Activated CD4-positive, CD25-positive, alpha-beta regulatory T cell (primary cell): ENCODE data around the gene CSRNP3.

ENCODE experiments used
- DNase-seq, 4 experiments: peaks; one replicate each; lab custom pipeline; 2025; lab: John Stamatoyannopoulos, UW

CSRNP3 gene

GRCh38 chr2:165469417-165469816 is at the start of gene CSRNP3:
TSS of gene CSRNP3 (plus strand) at chr2:165469698. CDS start at chr2:165595066, 125,368 bp downstream.
- DNase-seq, result no peak

DNA sequence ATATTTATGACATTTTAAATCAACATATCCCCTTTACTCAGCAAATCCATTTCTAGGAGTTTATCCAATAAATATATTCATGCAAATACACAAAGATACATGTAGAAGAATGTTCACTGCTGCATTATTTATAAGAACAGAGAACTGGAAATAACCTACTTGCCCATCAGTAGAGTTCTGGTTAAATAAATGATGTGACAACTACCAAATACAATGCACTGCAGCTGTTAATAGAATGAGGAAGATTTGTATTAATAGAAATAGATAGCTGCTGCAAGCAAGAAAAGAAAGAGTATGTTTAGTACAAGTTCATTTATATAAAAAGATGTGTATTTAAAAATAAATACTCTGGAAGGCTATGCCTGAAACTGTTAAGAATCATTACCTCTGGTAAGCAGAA is 49.3 kb upstream of the CSRNP3 start:
- no peak for DNase-seq

GRCh38 chr2:165423081-165423480 is 46.4 kb upstream of the CSRNP3 start:
- DNase-seq, result no peak

- no peak for DNase-seq
Observed at GRCh38 chr2:165425556-165425955, 43.9 kb upstream of the CSRNP3 start.

- DNase-seq, result no peak
Observed at GRCh38 chr2:165427686-165428085, 41.8 kb upstream of the CSRNP3 start.

DNA sequence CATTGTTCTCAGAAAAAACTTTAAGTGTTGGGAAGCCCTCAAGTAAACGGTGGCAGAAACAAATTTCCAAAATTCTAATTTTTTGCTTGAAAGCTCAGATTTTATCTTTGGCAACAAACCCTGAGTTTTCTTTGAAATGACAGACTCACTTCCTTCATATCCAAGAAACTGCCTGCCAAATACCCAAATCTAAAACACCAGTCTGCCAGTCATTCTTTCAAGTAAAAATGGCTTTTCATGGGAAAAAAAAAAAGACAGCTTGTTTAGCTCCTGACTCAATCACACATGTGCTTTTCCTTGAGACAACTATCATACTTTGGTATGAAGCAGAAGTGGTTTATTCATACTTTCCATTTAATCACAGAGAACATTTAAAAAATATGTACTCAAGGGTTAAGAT is 40.6 kb upstream of the CSRNP3 start:
- no peak for DNase-seq

DNA sequence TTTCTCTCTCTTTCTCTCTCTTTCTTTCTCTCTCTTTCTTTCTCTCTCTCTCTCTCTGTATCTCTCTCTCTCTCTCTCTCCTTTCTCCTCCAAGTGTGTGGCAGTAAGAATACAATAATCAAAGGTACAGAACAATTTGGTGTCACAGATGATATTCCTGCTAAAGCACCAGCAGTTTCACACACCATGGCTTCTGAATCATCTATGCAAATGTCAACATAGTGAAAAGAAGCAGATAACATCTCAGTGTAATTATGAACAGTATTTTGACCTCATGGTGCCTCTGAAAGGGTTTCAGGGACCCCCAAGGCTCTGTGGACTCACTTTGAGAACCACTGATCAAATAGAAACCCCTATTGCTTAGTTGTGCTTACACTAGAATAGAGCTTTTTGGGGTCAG is 38.5 kb upstream of the CSRNP3 start:
- no peak for DNase-seq

DNA sequence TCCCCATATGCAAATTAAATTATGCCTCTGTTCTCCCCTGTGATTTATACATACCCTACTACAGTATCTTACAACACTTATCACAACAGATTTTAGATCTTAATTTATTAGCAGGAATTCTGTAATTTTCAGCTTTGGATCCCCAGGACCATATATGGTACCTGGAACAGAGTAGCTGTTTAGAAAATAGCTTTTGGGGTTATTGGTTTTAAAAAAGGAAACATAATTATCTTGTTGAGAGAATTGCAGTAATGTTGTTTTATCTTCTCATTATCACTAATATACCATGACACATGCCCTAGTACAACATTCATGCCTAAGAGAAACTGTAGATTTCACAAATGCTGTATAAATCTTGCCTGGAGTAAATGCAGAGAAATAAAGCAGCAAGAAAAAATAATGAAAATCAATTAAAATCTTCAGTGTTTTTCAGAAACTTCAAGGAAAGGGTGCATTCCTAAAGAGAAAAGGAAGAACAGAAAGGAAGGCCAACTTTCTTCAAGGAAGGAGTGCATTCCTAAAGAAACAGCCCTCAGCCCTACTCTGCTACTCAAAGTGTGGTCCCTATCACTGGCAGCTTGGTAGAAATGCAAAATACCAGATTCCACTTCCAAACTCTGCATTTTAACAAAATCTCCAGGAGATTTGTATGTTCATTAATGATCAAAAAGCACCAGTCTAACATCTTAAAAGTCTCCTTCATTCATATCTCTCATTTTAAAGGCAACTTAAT is 37.1 kb upstream of the CSRNP3 start:
- no peak for DNase-seq

- DNase-seq, result no peak
Observed at GRCh38 chr2:165434865-165435496, 34.5 kb upstream of the CSRNP3 start.

DNA sequence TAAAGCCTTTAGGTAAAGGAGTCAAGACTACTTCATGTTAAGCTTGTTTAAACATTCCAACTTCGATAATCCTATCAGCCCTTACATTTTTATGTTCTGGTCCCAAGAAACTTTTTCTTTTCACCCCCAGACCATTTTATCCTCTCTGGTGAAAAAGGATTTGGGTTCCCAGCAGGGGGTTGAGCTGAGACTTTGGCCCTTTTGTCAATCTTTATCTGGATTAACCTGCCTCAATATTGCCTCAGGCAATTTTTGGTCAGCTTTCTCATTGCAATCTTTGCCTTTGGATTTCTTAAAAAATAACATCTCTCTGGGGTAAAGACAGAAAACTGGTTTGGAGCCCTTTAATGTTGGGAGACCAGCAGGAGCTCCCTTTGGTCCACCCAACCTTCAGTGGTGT is 33.9 kb upstream of the CSRNP3 start:
- DNase-seq, result no peak

- no peak for DNase-seq
Observed at GRCh38 chr2:165436559-165436958, 32.9 kb upstream of the CSRNP3 start.

- no peak for DNase-seq
Observed at GRCh38 chr2:165440367-165440766, 29.1 kb upstream of the CSRNP3 start.

DNA sequence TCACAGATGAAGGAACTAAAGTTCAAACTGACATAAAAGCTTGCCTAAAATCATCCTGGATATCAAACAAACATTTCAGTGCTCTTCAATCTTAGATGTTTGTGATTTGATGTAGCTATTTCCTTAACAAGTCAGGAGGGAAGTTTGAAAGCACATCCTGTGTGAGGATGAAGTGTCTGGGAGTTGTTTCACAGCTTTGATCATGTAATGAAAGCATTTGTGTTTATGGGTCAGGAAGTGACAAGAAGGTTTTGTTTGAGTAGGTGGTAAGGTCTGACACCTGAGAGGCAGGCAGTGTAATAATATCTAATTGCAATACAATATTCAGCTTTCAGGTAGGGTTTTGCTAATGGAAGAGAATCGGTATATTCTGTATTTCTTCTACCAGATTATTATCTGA is 26.0 kb upstream of the CSRNP3 start:
- no peak for DNase-seq

GRCh38 chr2:165448406-165448805 is 21.1 kb upstream of the CSRNP3 start:
- DNase-seq, result no peak

GRCh38 chr2:165450156-165450555 is 19.3 kb upstream of the CSRNP3 start:
- DNase-seq, result no peak

- DNase-seq, result no peak
Observed at GRCh38 chr2:165452327-165452726, 17.2 kb upstream of the CSRNP3 start.

GRCh38 chr2:165453561-165454094 is 15.9 kb upstream of the CSRNP3 start:
- DNase-seq, result no peak

GRCh38 chr2:165454905-165455304 is 14.6 kb upstream of the CSRNP3 start:
- DNase-seq, result no peak

- DNase-seq, result no peak
Observed at GRCh38 chr2:165456027-165456426, 13.5 kb upstream of the CSRNP3 start.

DNA sequence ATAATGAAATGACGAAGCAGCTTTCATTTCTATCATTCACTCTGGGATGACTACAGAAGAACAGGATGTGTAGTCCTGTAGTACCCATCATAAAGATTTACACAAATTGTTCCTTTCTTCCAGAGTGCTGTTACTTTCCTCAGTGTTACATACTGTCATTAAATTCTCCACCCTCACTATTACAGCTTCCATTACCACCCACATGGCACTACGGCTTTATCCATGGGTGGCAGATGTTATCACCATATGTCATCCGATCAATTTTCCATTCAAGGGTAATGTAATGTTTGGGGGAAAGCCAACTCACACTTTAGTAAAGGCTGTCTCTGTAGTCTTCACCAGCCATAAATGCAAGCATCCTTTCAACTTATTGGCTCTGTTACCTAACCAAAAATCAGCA is 7.1 kb upstream of the CSRNP3 start:
- DNase-seq, result no peak

- DNase-seq, result no peak
Observed at GRCh38 chr2:165466386-165466785, 3.1 kb upstream of the CSRNP3 start.

DNA sequence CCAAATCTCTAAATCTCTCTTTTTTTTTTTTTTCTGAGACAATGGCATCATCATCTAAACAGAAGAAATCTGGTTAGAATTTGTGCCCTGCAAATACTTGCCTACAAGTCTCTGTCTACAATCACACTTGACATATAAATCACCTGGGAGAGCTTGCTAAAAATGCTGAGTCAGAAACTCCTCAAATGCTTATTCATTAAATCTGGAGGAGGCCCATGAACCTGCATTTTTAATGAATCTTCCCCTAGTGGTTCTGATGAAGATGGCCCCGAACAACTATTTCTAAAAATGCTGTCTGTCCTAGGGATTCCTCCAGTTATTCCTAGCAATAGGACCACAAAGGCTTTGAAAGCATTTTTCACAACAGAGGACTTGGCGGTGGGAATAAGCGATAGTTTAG is 1.6 kb upstream of the CSRNP3 start:
- no peak for DNase-seq

DNA sequence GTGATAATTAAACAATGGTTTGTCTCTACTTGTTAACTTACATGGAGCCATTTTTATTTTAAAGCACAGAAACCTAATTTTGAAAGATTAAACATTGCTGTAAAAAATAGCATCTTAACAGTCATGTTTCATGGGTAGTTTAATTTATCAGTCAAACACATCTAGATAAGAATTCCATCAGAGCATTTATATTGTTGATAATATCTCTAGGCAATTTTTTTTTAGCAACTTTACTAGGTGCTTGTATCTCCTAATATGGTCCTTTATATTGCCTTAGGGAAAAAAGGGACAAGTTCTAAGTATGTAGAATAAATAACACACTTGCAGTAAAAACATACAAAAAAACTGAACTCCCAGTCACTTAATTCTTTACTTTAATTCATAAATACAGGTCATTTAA is 863 bp downstream of the CSRNP3 start:
- no peak for DNase-seq
